Stimulated activated CD4-positive, alpha-beta T cell treated with anti-CD3 and anti-CD28 coated beads, Interleukin-15, amount 100 ng/mL, for 48 hours (primary cell): ENCODE data around the gene ZFAND5.

Experiments used
- DNase-seq, 2 donors: peaks; one replicate each; pipeline ENCODE4 v3.0.0-alpha.2; 2020; ENCODE audit warnings: low read depth in 2 of 2

ZFAND5 gene

GRCh38 chr9:72363236-72363635 lies 1.8 kb downstream of the ZFAND5 start:
- DNase-seq = no peak

- peak; percentile 32 to 33 for DNase-seq
These were observed 2.3 kb downstream of the ZFAND5 start for GRCh38 chr9:72362680-72363139.

- no peak for DNase-seq
These were observed 2.9 kb downstream of the ZFAND5 start for GRCh38 chr9:72362118-72362531.

GRCh38 chr9:72361217-72361616 lies 3.8 kb downstream of the ZFAND5 start:
- DNase-seq = no peak

GRCh38 chr9:72360324-72360723 lies 4.7 kb downstream of the ZFAND5 start:
- no peak for DNase-seq

- DNase-seq = no peak
These were observed 8.9 kb downstream of the ZFAND5 start for GRCh38 chr9:72356041-72356582.

GRCh38 chr9:72355153-72355552 lies 9.9 kb downstream of the ZFAND5 start:
- DNase-seq = no peak

- DNase-seq = no peak
These were observed 10.3 kb downstream of the ZFAND5 start for GRCh38 chr9:72354704-72355103.

- no peak for DNase-seq
These were observed 11.4 kb downstream of the ZFAND5 start for GRCh38 chr9:72353455-72354116.

- DNase-seq = no peak
These were observed 12.1 kb downstream of the ZFAND5 start for GRCh38 chr9:72352911-72353388.

- DNase-seq = no peak
These were observed 13.2 kb downstream of the ZFAND5 start for GRCh38 chr9:72351538-72352453.

GRCh38 chr9:72349911-72350310 lies 15.1 kb downstream of the ZFAND5 start:
- no peak for DNase-seq

- DNase-seq = no peak
These were observed 15.8 kb downstream of the ZFAND5 start for GRCh38 chr9:72349240-72349639.

- no peak for DNase-seq
These were observed 18.7 kb downstream of the ZFAND5 start for GRCh38 chr9:72346333-72346732.

GRCh38 chr9:72338631-72339030 lies 26.4 kb downstream of the ZFAND5 start:
- DNase-seq = no peak

GRCh38 chr9:72337286-72337685 lies 27.7 kb downstream of the ZFAND5 start:
- DNase-seq = no peak

GRCh38 chr9:72334658-72335337 lies 30.2 kb downstream of the ZFAND5 start:
- no peak for DNase-seq

GRCh38 chr9:72333709-72334108 lies 31.3 kb downstream of the ZFAND5 start:
- DNase-seq = no peak

GRCh38 chr9:72333197-72333596 lies 31.8 kb downstream of the ZFAND5 start:
- no peak for DNase-seq

- no peak for DNase-seq
These were observed 32.7 kb downstream of the ZFAND5 start for GRCh38 chr9:72332351-72332750.

- DNase-seq = no peak
These were observed 37.4 kb downstream of the ZFAND5 start for GRCh38 chr9:72327631-72328030.

- no peak for DNase-seq
These were observed 38.4 kb downstream of the ZFAND5 start for GRCh38 chr9:72326641-72327040.
